ENCODE measurements around the gene PPP1CC.

- TF ChIP-seq CTCF (conservative IDR thresholded peaks at IDR 0.05; ENCODE audit: low read length) (no peak), EZH2phosphoT487 (IDR thresholded peaks at IDR 0.05; ENCODE audit: borderline replicate concordance) (no peak)
Observed at GRCh38 chr12:110782922-110783321, 40.2 kb upstream of the PPP1CC start.
